Limb (tissue), 2 donors: Measurements from ENCODE around the gene MOB3B.

ENCODE experiments used
- DNase-seq, 2 donors: peaks; one replicate each; pipeline ENCODE4 v3.0.0-alpha.2; 2016; ENCODE audit errors: extremely low spot score in 2 of 2

MOB3B gene

GRCh38 chr9:27341545-27342294, 187.9 kb downstream of the MOB3B start:
- DNase-seq, result no peak

GRCh38 chr9:27340961-27341511, 188.6 kb downstream of the MOB3B start:
- no peak for DNase-seq

- no peak for DNase-seq
These were observed 189.3 kb downstream of the MOB3B start for GRCh38 chr9:27340285-27340674.

GRCh38 chr9:27339661-27340284, 189.8 kb downstream of the MOB3B start:
- DNase-seq, result peak in 1 of 2 donors; percentile 15

GRCh38 chr9:27338527-27338903, 191.1 kb downstream of the MOB3B start:
- no peak for DNase-seq

- no peak for DNase-seq
These were observed 191.6 kb downstream of the MOB3B start for GRCh38 chr9:27337833-27338526.

GRCh38 chr9:27337236-27337635, 192.4 kb downstream of the MOB3B start:
- DNase-seq, result no peak

GRCh38 chr9:27336829-27337228, 192.8 kb downstream of the MOB3B start:
- no peak for DNase-seq

- DNase-seq, result no peak
These were observed 193.5 kb downstream of the MOB3B start for GRCh38 chr9:27336126-27336525.

GRCh38 chr9:27335075-27335474, 194.5 kb downstream of the MOB3B start:
- no peak for DNase-seq

- peak; percentile 75 to 83 for DNase-seq
These were observed 196.2 kb downstream of the MOB3B start for GRCh38 chr9:27333241-27334052.

- DNase-seq, result no peak
These were observed 198.2 kb downstream of the MOB3B start for GRCh38 chr9:27331393-27331792.

GRCh38 chr9:27329291-27329690, 200.3 kb downstream of the MOB3B start:
- no peak for DNase-seq

GRCh38 chr9:27328483-27328882, 201.1 kb downstream of the MOB3B start:
- DNase-seq, result no peak

- no peak for DNase-seq
These were observed 218.4 kb downstream of the MOB3B start for GRCh38 chr9:27311184-27311583.

GRCh38 chr9:27310582-27310981, 219.0 kb downstream of the MOB3B start:
- DNase-seq, result no peak

GRCh38 chr9:27308691-27309390, 220.8 kb downstream of the MOB3B start:
- no peak for DNase-seq

GRCh38 chr9:27304521-27304920, 225.1 kb downstream of the MOB3B start:
- DNase-seq, result no peak

GRCh38 chr9:27303219-27303618, 226.4 kb downstream of the MOB3B start:
- no peak for DNase-seq

- no peak for DNase-seq
These were observed 232.6 kb downstream of the MOB3B start, which contains the start of gene EQTN for GRCh38 chr9:27297050-27297449. EQTN (minus strand) TSS chr9:27297150; CDS start chr9:27297055, 95 bp downstream.

GRCh38 chr9:27293996-27294395, 235.6 kb downstream of the MOB3B start:
- DNase-seq, result no peak
